HG03060 (cell line): ENCODE results near the gene COL9A1.

Experiments used
- ATAC-seq: cut with Tn5 transposase; IDR thresholded peaks from one replicate; pipeline ENCODE4 v1.9.1; 2021; ENCODE audit warnings: low read depth, moderate number of reproducible peaks; ENCODE audit not compliant: unreplicated experiment

Gene COL9A1

DNA sequence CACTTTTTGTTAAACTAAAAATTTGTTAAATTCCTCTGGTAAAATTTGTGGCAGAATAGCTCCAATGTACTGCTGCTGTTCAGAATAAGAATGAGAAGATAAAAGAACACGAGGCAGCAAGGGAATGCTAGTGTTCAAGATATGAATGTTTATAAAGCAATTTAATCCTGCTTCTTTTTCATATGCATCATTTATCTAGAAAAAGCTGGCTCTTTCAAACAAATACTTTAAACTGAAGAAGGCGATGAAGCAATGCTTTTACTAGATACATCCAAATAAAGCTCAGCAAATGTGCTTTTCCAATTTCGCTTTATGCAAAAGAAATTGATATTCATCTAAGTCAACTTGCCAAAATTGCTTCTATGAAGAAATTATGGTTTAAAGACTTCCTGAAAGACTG is 66.5 kb downstream of the COL9A1 start:
- ATAC-seq = no peak

DNA sequence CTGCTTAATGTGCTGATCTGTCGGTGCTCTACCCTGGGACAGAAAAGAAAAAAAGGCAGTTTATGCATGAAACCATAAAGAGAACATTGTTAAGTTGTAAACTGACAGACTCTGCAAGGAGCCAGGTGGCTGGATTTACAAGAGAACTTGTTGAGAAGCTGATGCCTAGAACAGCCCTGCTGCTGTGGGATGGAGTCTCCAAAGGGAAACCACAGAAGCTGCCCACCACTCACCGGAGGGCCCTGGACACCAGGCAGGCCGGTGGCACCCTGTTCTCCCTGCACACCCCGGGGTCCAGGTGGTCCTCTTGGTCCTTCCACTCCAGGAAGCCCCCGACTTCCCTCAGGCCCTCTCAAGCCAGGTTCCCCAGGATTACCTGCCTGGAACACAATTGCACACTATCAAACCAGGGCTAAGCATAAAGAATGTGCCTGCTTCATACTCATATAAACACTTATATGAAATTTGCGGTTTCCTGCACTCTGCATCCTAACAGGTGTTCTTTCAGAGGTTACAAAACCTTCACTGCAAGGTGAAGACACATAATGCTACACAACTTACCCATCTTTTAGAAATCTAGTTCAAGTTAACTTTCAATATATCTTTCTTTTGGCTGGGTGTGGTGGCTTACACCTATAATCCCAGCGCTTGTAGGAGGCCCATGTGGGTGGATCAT is 68.2 kb downstream of the COL9A1 start:
- no peak for ATAC-seq

DNA sequence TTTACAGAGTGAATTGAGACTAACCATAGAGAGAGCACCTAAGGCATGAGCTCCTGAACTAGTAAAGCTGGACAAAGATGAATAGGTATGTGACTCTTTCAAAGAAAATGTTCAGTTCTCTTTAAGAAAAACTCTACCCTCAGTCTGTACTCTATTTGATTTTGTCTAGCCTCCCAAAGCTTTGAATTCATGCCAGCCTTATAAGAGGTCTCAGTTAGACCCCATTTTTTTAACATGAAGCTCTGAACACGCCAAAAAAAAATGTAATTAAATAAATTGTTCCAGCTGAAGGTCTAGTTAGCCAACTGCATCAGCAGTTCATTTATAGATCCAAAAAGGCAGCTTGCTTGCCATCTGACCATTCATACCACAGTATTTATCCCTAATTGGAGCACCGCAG is 71.6 kb downstream of the COL9A1 start:
- no peak for ATAC-seq

DNA sequence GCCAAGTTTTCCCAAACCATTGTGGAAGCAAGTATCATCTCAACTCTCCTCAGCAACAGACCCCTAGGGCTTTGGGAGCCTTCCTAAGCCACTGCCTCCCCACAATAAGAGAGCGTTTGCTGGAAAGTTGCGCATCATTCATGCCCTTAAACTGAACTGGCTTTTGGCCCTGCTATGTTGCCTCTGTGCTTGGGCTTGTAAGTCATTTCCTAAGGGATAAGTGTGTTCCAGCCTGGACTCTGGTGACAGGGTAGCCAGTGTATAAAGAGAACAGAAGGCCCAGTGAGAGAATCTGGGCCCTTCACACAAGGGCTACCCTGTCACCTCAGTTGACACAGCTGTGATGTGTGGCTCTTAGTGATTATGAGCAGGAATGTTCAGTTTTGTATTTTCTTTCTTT is 77.8 kb downstream of the COL9A1 start:
- ATAC-seq = no peak

DNA sequence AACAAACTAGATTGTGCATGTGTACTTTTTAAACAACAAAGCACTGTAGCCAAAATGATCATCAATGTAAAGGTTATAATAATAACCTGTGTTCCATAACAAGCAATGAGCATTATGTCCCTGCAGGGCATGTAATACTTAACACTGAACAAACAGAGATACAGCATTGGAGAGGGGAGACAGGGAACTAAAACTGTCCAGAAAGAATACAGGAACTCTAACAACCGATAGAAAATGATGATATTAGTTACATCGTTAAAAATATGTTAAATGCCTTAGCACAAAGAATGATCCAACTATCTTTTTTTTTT is 80.5 kb downstream of the COL9A1 start:
- no peak for ATAC-seq

DNA sequence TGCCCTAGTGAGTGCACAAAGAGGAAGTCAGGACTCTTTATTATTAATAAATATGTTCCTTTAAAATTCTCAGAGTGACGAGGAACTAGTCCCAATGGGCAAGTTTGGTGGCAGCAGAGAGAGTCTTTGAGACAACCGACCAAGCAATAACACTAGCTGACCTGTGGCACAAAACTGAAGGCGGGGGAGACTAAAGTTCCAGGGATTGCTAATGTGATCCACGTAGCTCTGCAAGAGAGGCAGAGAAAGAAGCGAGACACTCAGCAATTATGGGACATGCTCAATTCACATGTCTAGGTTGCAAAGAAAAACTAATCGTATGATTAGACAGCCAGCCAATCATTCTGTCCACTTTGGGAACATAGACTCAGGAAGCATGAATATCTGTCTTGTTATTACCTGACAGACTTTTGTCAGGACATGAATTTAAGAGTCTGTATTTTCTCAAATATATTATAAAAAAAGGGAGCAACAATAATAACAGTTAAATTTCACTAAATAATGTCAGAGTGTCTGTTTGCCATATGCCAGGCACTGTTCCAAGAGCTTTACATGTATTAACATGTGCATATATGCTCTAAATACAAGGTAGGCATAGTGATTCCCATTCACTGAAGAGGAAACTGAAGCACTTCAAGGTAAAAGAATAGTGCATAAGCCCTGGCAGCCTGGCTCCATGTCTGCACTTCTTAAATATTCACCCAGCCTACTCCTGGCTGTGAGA is 81.0 kb downstream of the COL9A1 start:
- ATAC-seq = no peak

DNA sequence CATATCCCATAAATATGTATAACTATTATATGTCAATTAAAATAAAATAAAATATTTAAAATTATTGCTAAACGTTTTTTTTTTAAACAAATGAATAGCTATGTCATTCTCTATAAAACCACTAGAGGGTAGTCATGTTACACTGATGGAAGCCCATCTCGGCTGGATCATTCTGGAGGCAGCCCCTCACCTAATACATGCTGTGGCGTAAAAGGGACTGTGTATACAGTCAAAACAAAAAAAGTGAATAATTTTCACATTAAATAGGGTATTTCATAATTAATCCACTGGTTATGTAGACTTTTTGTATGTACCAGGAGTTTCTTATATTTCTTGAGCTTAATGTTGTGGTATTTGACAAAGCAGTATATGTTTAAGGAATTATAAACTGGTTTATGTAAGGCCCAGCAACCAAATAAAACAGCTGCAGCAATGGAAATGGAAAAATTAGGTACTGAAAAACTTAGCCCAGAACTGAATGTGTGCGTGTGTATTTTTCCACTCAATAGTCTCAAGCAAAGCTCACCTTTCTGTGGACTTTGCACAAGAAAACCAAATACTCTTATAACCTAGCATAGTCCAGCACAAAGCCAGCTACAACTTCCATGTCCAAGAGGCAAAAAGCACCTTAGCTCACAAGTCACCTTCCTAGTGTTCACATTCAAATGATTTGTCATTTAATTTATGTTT is 81.7 kb downstream of the COL9A1 start:
- no peak for ATAC-seq

DNA sequence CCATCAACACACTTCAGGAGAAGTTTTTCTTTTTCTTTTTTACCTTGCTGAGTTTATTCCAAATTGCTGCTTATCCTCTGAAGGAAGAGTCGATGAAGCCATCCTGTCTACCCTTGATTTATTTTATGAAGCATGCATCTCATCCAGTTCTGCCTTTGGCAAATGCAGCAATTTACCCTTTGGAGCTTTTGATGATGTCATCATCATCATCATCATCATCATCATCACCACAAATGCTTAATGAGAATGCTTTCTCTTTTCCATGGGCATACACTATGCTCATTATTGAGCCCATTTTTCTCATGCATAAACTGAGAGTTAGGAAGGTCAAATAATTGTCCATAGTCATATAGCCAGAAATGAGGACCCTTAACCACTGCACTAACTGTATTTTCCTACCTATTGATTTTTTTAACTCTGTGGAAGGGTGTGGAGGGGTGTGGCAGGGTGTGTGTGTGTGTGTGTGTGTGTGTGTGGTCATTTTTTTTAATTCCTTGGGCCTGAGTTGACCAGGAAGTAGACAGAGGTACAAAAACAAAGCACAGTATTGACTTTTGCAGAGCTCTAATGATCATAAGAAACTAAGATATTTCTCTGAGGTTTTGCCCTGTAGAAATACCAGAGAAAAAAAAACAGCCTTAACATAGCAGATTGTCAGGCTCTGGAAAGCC is 82.8 kb downstream of the COL9A1 start:
- ATAC-seq = no peak

DNA sequence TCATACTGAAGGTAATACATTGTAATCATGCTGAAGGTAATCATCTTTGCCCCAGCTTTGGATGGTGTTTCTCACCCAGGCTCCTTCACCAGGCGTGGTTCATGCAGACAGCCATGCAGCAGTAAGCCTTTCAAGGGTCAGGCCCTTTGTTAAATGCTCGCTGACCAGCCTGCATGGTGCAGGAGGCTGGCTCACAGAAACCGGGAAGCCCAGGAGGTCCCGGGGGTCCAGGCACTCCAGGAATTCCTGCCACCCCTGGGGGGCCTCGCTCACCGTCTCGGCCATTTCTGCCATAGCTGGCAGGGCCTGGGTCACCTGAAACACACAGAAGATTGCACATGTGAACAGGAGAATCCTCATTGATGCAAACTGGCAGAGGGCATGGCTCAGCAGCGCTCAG is 86.1 kb downstream of the COL9A1 start:
- no peak for ATAC-seq

DNA sequence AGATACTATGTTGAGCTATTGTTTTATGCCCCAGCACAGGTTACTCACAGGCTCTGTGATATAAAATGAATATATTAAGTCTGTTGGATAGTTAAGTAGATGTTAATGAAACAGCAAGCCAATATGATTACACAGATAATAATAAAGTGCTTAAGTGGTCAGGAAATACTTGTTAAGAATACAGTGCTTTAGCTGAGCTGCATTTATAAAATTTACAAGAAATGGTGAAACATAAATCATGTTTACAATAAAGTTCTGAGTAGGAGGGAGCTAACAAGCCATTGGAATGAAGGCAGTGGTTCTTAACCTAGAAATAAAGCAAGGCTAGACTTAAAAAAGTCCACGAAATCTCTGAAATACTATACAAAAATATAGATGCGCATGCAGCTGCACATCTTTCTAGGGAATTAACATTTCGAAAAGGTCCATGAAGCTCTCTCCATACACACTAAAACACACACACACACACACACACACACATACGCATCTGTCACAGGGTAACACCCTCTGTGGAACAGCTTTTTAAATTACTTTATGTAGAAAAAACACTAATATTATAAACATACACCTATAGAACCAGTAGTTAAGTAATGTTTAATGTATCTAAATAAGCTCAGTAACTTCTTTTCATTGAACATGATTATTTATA is 87.3 kb downstream of the COL9A1 start:
- no peak for ATAC-seq

DNA sequence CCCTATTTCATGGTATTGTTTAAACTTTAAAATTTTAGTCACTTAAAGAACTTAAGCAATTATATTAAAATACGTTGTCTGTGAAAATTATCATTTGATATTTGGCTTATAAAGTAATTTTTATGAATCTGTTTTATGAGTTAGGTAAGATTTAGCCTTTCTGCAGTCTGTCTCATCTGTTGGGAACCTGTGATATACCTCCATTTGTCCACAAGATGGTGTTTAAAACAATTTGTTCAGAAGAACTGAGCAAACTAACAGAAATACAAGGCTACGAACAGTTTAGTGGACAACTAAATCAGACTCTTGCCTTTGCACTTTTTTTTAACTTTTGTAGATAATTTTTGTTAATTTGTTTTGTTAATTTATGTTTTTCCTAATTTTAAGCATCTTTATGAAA is 92.4 kb downstream of the COL9A1 start:
- no peak for ATAC-seq

DNA sequence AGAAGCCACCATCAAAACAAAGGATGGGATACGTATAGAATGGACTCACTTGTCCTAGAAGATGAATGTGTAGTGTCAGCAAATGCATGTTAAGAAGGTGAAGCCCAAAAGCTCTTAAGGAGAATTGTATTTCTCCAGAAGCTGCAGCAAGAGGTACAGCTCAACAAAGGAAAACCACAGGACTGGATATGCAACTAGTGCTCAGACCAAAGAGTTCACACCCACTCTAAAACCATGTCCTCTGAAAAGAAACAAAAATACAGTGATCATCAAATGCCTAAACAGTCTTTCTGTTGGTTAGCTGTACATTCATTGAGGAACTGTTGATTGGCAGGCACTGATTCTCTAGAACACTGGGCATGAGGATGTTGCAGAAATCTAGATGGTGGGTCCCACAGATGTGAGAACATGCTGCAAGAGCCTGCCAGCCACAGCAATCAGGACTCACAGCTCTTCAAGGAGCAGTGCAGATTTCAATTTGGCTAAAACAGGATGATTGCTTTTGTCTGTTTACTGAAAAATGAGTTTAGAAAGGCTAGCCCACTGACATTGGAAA is 94.6 kb downstream of the COL9A1 start:
- ATAC-seq = no peak

DNA sequence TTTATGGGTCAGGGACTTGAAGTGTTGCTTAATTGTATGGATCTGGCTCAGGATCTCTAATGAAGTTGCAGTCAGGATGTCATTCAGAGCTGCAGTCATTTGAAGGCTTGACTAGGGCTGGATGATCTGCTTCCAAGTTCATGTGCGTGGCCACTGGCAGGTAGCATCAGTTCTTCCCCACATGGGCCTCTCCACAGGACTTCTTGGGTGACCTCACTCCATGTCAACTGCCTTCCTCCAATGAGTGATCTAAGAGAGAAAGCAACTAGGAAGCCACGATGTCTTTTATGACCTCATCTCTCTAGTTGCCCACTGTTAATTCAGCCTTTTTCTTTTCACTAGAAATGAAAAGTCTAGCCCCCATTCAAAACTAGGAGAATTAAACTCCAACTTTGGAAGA is 104.1 kb downstream of the COL9A1 start:
- no peak for ATAC-seq

DNA sequence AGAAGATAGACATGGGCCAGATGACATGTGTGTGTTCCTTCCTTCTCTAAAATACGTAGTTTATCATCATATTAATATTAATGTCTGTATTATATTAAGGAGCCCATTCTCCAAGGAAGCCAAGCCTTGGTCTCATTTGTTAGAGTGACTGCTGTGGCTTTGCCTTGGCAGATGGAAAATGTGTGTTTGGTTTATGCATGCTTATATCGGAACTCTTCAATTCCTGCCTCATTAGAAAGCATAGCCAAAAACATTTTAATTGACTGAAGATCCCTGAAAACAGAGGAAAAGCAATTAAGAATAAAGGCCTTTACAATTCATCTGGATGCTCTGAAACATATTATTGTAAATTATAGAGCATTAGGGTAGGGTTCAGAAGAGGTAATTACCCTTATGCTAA is 106.4 kb downstream of the COL9A1 start:
- no peak for ATAC-seq

DNA sequence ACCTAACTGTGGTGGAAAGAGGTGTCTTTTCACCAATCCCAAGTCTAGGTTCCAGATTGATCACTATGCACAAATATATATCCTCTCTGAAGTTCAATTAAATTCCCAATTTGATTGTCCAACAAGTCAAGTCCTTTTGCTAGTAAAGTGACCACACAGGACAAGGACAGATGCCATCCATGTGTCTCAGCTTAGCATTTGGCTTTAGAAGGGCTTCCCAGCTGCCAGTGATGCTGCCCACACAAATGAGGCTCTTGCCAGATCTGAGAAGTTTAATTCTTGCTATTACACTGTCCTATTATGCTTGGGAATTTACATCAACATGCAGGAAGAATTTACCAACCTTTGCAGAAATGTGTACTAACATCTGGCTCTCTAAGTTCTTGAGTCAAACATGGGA is 108.5 kb downstream of the COL9A1 start:
- ATAC-seq = no peak

DNA sequence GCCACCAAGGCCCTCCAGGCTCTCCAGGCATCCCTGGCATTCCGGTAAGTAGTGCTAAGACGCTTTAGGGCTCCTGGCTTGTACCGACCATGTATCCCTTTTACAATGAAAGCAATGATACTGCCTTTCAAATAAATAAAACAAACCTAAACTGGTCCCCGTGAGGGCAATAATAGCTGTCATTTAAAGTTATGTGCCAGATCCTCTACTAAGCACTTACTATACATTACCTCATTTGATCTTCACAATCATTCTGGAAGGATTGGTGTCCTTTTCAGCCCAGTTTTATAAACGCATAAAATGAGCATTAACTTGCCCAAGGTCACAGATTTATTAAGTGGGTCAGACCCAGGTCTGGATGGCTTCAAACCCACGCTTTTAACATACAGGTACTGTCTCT is 114.7 kb downstream of the COL9A1 start:
- no peak for ATAC-seq

DNA sequence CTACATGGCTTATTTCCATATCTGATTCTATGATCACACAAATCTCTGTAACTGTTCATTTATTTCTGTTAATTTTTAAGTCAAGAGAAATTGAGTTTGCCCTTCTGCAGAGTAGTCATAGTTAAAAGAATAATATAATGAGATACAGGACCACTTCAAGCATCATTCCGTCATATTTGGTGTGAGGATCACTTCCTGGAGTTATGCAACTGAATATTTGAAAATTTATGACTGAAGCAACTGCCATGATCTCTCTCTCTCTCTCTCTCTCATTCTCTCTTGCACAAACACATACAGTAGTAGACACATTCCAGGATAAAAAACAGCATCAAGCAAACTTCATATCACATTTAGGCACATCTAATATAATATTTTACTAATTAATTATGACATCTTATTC is 116.4 kb downstream of the COL9A1 start:
- ATAC-seq = no peak

DNA sequence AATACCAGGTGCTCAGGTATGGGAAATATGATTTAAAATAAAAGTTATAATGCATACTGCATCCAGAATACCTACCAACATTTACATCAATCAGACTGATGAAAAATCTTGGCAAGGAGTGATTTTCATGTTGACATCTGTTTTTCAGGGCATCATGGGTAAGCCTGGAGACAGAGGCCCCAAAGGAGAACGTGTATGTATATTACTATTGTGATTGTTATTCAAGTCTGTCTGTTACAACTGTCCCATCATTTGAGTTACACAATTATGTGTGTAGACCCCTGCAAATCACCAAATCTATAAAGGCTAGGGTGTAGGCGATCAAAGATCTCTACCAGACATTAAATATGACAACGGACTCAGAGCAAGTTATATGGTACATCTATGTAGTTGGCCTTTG is 118.2 kb downstream of the COL9A1 start:
- ATAC-seq = no peak

DNA sequence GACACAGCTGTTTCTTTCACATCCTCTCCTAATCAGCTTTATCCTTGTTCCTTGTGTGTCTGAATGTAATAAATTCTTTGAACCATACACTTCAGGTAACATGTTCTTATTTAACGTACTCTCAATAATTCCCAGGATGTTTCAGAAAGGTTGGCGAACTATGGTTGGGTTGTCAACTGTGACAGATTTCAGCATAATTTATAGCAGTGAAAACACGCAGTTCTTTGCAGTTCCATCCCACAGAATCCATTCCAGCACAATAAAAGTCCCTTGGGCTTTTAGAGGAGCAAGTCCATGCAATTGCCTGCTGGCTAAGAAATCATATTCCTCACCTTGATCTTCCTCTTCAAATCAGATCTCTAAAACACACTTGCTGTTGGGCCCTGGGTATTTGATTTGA is 119.3 kb downstream of the COL9A1 start:
- no peak for ATAC-seq

DNA sequence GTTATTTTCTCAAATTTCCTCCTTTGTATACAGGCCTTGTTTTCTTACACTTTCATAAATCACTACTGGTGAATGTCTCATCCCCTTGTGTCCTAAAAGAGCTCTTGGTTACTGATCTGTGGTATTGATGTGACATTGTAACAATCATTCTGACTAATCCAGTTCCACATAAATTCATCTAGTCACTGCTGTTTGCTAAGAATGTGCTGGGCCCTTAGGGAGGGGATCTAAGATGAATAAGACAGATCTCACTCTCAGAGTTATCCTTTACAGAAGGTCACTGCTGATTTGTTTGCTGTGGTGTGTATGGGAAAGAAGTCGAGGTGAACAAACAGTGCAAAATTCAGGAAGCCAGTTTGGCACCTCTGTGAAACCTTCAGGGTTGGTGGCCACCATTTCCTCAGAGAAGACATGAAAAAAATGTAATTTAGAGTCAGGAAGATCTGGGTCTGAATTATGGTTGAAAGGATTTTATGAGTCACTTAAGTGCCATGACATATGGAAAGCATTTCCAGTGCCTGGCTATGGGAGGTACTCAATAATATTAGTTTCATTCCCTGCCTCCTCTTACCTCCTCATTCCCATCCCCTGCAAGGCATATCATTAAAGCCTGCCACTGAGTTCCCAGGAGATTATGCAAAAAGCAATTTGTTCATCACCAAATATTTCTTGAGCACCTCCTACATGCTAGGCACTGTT is 121.8 kb downstream of the COL9A1 start:
- no peak for ATAC-seq
